DND-41 (cell line): ENCODE results near the gene PHLDB2.

Source experiments
- ATAC-seq: fragments of 200-7000 bp; cut with Tn5 transposase; 3 replicates; pipeline ENCODE4 v1.9.1; 2021; ENCODE audit warnings: low read depth; ENCODE audit not compliant: insufficient read depth
- DNase-seq: peaks from one replicate; pipeline ENCODE4 v3.0.0-alpha.2; 2020
- H2AFZ ChIP-seq: 2 replicates; pipeline ENCODE4 v1.6.0; 2012; ENCODE audit warnings: low read depth, low read length
- H3K27ac ChIP-seq: 2 replicates; pipeline ENCODE4 v1.5.1; 2012; ENCODE audit warnings: low read length, inconsistent platforms
- H3K27me3 ChIP-seq: fragments of 200-600 bp; sonication (generic); 2 replicates; pipeline ENCODE4 v1.6.0; 2012; ENCODE audit warnings: low read length, mild to moderate bottlenecking, inconsistent platforms; ENCODE audit not compliant: insufficient read depth, poor library complexity
- H3K36me3 ChIP-seq: 2 replicates; pipeline ENCODE4 v1.5.1; 2012; ENCODE audit warnings: low read length, inconsistent platforms; ENCODE audit not compliant: insufficient read depth
- H3K4me1 ChIP-seq: 2 replicates; pipeline ENCODE4 v1.5.1; 2012; ENCODE audit warnings: mild to moderate bottlenecking, low read length; ENCODE audit not compliant: insufficient read depth
- H3K4me2 ChIP-seq: 2 replicates; pipeline ENCODE4 v1.6.0; 2012; ENCODE audit warnings: mild to moderate bottlenecking, moderate library complexity, low read length, inconsistent platforms; ENCODE audit not compliant: insufficient read depth
- H3K4me3 ChIP-seq, 2 experiments: fragments of 200-600 bp in 1 of 2; shearing (Covaris generic) in 1 of 2; 2 replicates each; pipeline ENCODE4 v1.5.1; 2012 to 2016; ENCODE audit warnings: inconsistent platforms in 2 of 2, low read length in 2 of 2, mild to moderate bottlenecking in 2 of 2, low read depth in 1 of 2, moderate library complexity in 1 of 2
- H3K79me2 ChIP-seq: 2 replicates; pipeline ENCODE4 v1.6.0; 2012; ENCODE audit warnings: low read length, inconsistent platforms; ENCODE audit not compliant: insufficient read depth
- H3K9ac ChIP-seq: 2 replicates; pipeline ENCODE4 v1.6.0; 2012; ENCODE audit warnings: low read depth, mild to moderate bottlenecking, inconsistent platforms, low read length, moderate library complexity
- H3K9me3 ChIP-seq: 2 replicates; pipeline ENCODE4 v1.5.1; 2012; ENCODE audit warnings: low read length, moderate library complexity, mild to moderate bottlenecking, inconsistent platforms; ENCODE audit not compliant: insufficient read depth, severe bottlenecking
- H4K20me1 ChIP-seq: 2 replicates; pipeline ENCODE4 v1.6.0; 2012; ENCODE audit warnings: low read length; ENCODE audit not compliant: insufficient read depth
- EZH2 ChIP-seq: IDR thresholded peaks from 3 replicates; pipeline ENCODE4 v1.6.1; 2012; ENCODE audit warnings: borderline replicate concordance, low read depth, mild to moderate bottlenecking, moderate library complexity, low read length, inconsistent platforms; ENCODE audit not compliant: severe bottlenecking
- TF ChIP-seq, protein P1 (sequence below): IDR thresholded peaks from 2 replicates; pipeline ENCODE4 v1.5.1; 2012; ENCODE audit warnings: borderline replicate concordance, low read length, moderate library complexity, mild to moderate bottlenecking; ENCODE audit not compliant: poor library complexity, severe bottlenecking; ENCODE audit errors: extremely low read depth

Gene PHLDB2

DNA sequence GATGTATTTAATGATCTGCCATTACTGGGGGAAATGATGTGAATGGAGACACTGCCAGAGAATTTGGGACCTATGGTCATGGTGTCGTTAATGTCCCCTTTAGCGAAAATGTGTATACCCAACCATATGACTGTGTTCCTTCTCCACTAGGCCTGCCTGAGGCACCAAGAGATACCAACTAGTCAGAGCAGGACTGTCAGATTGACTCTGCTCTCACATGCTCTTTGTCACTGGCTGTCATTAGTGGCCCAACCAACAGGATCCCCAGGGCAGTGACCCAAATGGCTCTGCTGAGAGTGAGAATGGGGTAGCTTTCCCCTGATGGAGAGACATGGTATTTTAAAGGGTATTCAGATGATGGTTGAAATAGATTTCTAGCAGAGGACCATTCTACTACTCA lies 142.5 kb downstream of the PHLDB2 start:
- Histone ChIP-seq H3K9ac (no peak overlapping the region), H3K36me3 (no peaks in the 10 kb centered on the region), H3K79me2 (no peaks in the 10 kb centered on the region), H4K20me1 (no peaks in the 10 kb centered on the region), H2AFZ (no peak overlapping the region), H3K4me1 (no peaks in the 10 kb centered on the region), H3K4me2 (no peak overlapping the region), H3K27ac (no peak overlapping the region), H3K9me3 (no peaks in the 10 kb centered on the region), H3K27me3 (no peaks in the 10 kb centered on the region), H3K4me3 (no peak overlapping the region)
- ATAC-seq = no peak
- DNase-seq = no peak
- no peak for TF ChIP-seq EZH2

- H3K9me3 ChIP-seq = no peaks in the 10 kb centered on the region
- no peak overlapping the region for H2AFZ ChIP-seq
- no peak overlapping the region for H3K27ac ChIP-seq
- no peaks in the 10 kb centered on the region for H4K20me1 ChIP-seq
- no peak overlapping the region for H3K9ac ChIP-seq
- H3K4me1 ChIP-seq = no peaks in the 10 kb centered on the region
- TF ChIP-seq, protein P1, sequence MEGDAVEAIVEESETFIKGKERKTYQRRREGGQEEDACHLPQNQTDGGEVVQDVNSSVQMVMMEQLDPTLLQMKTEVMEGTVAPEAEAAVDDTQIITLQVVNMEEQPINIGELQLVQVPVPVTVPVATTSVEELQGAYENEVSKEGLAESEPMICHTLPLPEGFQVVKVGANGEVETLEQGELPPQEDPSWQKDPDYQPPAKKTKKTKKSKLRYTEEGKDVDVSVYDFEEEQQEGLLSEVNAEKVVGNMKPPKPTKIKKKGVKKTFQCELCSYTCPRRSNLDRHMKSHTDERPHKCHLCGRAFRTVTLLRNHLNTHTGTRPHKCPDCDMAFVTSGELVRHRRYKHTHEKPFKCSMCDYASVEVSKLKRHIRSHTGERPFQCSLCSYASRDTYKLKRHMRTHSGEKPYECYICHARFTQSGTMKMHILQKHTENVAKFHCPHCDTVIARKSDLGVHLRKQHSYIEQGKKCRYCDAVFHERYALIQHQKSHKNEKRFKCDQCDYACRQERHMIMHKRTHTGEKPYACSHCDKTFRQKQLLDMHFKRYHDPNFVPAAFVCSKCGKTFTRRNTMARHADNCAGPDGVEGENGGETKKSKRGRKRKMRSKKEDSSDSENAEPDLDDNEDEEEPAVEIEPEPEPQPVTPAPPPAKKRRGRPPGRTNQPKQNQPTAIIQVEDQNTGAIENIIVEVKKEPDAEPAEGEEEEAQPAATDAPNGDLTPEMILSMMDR = no peak
- TF ChIP-seq EZH2 = no peak
- H3K4me3 ChIP-seq = no peak overlapping the region
- ATAC-seq (peak; percentile 39), DNase-seq (peak; percentile 10)
- no peaks in the 10 kb centered on the region for H3K79me2 ChIP-seq
- H3K4me2 ChIP-seq = no peak overlapping the region
- no peaks in the 10 kb centered on the region for H3K36me3 ChIP-seq
- no peaks in the 10 kb centered on the region for H3K27me3 ChIP-seq
Measured at GRCh38 chr3:112002096-112002971, 143.3 kb downstream of the PHLDB2 start.

DNA sequence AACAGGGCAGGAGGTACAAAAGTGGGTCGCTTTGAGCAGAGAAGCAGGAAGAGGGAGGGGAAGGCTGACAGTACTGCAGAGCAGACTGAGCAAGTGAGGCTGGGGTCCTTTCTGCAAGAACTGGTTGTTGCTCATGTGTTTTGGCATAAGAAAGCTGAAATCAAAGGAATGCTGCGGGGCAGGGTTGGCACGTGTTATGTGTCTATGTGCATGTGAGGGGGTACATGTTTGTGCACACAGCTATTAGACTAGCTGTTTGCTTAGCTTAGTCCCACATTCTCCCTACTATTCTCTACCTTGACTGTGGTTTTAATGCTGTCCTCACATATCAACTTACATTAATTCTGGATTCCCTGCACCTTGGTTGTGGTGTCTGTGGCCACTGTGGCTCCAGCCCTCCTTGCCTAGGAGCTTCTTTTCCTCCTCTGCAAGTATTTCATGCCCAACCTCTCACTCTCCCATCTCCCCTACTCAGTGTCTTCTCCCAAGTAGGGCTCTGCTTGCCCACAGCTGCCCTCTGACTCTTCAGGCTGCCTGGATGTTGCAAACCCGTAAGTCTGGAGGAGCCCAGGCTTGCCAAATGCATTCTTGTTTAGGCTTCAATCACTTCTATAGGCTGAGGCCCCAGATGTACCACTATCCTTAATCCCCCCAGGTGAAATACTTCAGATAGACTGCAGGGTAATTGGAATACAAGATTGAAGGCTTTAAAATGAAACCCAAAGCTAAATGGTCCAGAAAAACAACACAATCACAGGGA lies 144.4 kb downstream of the PHLDB2 start:
- DNase-seq (no peak), ATAC-seq (no peak)
- no peaks in the 10 kb centered on the region for H3K4me1 ChIP-seq
- no peaks in the 10 kb centered on the region for H3K27me3 ChIP-seq
- H3K79me2 ChIP-seq = no peaks in the 10 kb centered on the region
- no peaks in the 10 kb centered on the region for H4K20me1 ChIP-seq
- no peak overlapping the region for H3K9ac ChIP-seq
- H3K9me3 ChIP-seq = no peaks in the 10 kb centered on the region
- no peak overlapping the region for H3K4me3 ChIP-seq
- no peak overlapping the region for H3K4me2 ChIP-seq
- no peak overlapping the region for H3K27ac ChIP-seq
- H2AFZ ChIP-seq = no peak overlapping the region
- H3K36me3 ChIP-seq = no peaks in the 10 kb centered on the region
- no peak for TF ChIP-seq EZH2
- TF ChIP-seq, protein P1 = no peak

DNA sequence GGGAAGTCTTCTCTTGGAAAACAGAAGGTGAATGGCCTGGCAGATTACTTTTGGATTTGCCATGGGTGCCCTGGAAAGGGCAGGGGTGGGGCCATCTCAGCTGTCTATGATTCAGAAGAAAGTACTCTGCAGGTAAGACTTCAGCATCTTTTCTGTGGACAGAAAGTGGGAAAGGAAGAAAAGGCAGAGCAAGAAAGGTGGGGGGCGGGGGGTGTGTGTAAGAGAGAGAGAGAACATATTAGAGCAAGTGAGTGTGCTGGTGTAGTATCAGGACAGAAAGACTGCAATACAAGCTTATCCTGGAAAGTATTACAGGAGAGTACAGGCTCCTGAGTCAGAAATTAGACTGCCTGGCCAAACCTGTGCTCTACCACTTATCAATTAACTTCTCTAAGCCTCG lies 145.1 kb downstream of the PHLDB2 start:
- no peak for ATAC-seq

More for the DNA sequence above, 145.1 kb downstream of the PHLDB2 start:
- Histone ChIP-seq H3K79me2 (no peaks in the 10 kb centered on the region), H4K20me1 (no peaks in the 10 kb centered on the region), H3K27ac (no peak overlapping the region), H3K4me3 (no peak overlapping the region), H3K27me3 (no peaks in the 10 kb centered on the region), H3K9me3 (no peaks in the 10 kb centered on the region), H3K9ac (no peak overlapping the region), H3K36me3 (no peaks in the 10 kb centered on the region), H3K4me1 (no peaks in the 10 kb centered on the region), H2AFZ (no peak overlapping the region), H3K4me2 (no peak overlapping the region)
- DNase-seq = no peak
- TF ChIP-seq, protein P1 = no peak
- TF ChIP-seq EZH2 = no peak
